HG03571 (cell line): ENCODE measurements around the gene SCYGR8.

ENCODE experiments used
- ATAC-seq: cut with Tn5 transposase; IDR thresholded peaks from one replicate; pipeline ENCODE4 v1.9.1; 2021; ENCODE audit not compliant: unreplicated experiment

SCYGR8 gene

DNA sequence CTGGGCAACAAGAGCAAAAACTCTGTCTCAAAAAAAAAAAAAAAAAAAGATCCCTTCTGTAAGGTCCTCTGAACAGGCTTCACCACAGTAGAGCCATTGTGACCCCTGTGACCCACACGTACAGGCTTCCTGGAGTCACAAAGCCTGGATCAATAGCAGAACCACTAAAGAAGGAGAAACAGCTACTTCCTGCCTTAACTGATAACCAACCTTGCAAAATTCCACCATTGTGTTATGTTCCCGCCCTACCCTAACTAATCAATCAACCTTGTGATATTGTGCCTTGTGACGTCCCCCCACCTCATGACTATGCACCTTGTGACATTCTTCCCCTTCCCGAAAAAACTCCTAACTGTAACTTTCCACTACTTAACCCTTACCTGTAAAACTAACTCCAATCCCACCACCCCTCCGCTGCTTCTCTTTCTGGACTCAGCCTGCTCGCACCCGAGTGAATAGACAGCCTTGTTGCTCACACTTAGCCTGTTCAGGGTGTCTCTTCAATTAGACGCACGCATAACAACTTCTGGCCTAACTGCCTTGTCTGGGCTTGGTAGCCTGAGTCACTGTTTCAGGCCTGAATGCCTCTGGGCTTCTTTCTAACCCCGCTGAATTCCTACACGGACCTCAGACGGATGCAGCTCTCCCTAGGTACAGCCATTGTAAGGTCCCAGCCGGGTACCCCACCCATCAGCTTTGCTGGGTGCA is 13.9 kb downstream of the SCYGR8 start:
- ATAC-seq = no peak

- no peak for ATAC-seq
Observed at GRCh38 chr2:227761740-227762476, 16.2 kb downstream of the SCYGR8 start.

DNA sequence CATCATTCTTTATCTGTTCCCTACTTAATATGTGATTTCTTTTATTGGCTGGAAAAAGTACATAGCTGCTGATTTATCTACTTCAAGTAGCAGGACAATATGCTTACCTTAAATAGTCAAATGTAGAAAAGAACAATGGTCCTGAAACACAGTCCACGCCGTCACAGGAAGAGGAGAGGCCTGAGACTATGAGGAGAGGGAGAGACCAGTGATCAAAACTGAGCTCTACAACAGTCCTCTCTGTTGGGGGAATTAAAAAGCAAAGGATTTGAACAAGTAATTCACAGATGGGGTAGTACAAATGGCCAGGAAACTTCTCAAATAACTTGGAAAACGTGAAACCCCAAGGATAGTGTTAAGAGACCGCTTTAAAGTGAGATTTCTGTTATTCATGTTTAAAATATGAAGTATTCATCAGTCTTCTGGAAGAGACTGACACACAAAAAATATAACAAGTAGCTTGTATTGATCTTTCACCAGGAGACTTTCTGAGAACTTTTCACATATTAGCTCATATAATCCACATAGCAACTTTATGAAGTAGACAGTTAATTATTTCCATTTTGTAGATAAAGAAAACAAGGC is 20.2 kb downstream of the SCYGR8 start:
- ATAC-seq = no peak

GRCh38 chr2:227766373-227766883 is 20.7 kb downstream of the SCYGR8 start:
- peak; percentile 96 for ATAC-seq

DNA sequence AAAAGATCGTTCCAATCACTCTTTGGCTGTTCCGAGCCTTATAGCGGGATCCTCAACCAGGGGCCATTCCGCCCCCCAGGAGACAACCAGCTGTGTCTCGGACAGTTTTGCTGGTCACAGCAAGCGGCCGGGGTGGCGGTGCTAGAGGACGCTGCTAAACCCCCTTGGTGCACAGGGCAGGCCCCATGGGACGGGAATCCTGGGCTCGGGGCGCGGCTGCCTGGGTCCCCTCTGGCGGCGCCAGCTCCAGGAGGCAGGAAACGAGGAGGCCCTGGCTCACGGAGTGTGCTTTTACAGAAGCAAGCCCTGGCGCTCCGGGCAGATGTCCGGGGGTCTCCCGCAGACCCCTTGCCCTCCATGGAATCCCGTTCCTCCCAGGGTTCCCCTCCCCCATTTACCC is 22.1 kb downstream of the SCYGR8 start:
- ATAC-seq = no peak

DNA sequence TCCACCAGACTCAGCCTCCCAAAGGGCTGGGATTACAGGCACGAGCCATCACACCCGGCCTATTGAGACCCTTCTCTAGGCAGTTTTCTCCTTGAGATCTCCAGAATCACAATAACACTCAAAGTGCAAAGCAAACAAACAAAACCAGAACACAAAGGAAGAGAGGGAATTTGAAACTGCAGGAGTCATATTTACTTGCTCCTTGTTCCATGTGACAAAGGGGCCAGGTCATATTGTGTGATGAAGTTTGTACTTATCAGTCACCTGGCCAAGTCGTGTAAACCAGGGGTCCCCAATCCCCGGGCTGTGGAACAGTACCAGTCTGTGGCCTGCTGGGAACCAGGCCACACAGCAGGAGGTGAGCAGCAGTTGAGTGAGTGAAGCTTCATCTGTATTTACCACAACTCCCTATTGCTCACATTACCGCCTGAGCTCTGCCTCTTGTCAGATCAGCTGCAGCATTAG is 26.5 kb downstream of the SCYGR8 start:
- no peak for ATAC-seq

GRCh38 chr2:227772932-227773331 is 27.2 kb downstream of the SCYGR8 start:
- no peak for ATAC-seq

- ATAC-seq = no peak
Observed at GRCh38 chr2:227774011-227774624, 28.4 kb downstream of the SCYGR8 start.

DNA sequence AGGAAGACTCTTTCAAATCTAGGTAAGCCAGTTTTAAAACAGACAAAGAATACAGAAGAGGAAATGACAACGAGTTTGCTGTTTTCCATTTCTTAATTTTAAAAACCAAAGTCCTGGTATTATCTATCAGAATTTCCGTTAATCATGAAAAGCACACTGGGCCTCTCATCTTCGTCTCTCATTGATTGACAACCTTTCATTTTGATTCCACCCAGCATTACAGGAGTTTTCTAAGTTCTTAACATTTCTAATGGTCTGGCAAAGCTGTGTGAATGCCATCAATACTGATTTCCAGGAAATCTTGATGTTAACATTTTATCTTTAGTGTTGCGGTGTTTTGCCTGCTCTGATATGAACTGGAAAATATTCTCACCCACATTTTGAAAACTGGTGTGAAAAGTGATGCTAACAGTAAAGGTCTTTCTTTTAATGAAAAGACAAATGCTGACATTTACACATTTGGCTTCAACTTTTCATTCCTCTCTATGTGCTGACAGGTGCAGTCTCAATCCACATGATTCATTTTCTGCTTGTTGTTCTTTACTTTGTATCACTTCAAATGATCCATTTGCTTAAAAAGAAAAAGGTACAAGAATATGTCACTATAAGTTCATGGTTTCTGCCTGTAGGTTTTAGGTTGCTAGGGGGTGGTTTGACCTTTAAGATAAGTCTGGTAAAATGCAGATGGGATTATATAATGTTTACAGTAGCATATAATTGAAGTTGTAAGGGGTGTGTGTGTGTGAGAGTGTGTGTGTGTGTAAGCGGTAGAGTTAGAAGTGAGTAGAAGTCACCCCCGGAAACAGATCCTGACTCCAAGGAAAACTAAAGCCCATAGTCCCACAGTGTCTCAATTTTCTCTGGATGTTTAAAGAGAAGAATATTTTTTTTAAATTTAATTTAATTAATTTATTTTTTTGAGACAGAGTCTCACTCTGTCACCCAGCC is 29.5 kb downstream of the SCYGR8 start:
- ATAC-seq = no peak

DNA sequence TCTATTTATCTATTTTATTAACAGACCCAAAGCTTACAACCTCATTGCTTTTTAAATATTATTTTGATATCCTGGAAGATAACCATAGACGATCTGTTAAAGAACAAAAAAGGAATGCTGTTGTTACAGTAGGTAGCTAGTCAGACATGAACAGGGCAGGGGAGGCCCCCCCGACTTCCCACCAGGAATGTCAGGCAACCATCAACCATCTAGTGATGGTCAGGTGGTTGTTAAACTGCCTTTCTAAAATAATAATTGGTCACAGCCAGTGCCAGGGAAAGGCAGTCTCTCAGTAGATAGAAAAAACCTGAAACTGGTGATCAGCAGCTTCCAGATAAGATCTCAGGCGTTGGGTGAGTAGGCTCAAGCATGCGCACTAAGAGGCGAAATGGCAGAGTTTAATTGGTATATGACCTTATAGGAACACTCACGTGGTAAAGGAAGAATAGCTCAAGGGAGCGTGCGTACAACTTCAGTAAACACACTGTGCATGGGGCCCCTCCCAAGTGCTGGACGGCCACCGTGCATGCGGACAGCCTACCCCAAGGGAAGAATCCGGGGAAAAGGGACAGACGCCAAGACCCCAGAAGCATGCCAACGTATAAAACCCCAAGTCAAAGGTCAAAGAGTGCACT is 35.4 kb downstream of the SCYGR8 start:
- no peak for ATAC-seq

- no peak for ATAC-seq
Observed at GRCh38 chr2:227781841-227782240, 36.1 kb downstream of the SCYGR8 start.

DNA sequence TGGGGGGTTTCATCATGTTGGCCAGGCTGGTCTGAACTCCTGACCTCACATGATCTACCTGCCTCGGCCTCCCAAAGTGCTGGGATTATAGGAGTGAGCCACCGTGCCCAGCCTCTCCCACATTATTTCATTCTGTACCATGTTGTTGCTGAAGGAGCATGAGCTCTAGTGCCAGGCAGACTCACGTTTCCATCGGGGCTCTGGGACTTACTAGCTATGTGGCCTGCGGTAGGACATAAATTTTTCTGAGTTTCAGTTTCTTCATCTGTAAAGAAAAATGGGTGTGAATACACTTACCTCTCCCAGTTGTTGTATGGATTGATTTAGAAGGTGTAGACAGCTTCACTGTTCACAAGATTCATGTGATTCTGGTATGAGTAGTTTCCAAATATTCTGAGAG is 37.1 kb downstream of the SCYGR8 start:
- no peak for ATAC-seq

- ATAC-seq = peak; percentile 99
Observed at GRCh38 chr2:227783404-227784138, 37.9 kb downstream of the SCYGR8 start.

GRCh38 chr2:227785293-227785692 is 39.6 kb downstream of the SCYGR8 start:
- ATAC-seq = no peak

DNA sequence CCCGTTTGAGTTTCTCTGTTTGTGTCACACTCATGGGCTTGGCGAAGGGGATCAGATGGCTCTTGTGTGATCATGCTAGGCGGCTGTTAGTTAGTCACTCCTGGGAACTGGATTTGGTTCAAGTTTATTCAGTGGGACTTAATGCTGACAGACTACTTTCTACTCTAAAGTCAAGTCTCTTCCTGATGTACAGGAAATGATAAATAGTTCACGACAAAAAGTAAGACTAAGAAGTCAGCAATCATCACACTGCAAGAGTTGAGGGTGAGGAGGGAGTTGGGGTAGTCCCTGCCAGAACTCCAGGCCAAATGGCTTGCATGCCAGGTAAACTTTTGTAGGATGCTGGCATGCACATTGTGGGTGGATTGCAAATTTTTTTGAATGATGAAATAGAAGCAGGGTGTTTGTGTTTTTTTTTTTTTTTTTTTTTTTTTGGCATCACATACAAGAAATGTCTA is 42.9 kb downstream of the SCYGR8 start:
- ATAC-seq = no peak

GRCh38 chr2:227789803-227790202 is 44.1 kb downstream of the SCYGR8 start:
- ATAC-seq = no peak

GRCh38 chr2:227793148-227793712 is 47.5 kb downstream of the SCYGR8 start:
- no peak for ATAC-seq
